ENCODE results near the gene ADAMTS14. TPM values are rescaled to one million over a fixed set of nuclear protein-coding genes. Genes with fewer than 3 reads are reported as not detected.
"Not testable (repeated sequence)": the region's sequence is repeated elsewhere in the genome, so short reads cannot be mapped to it uniquely, and the experiment has no call there.

ADAMTS14 gene
- total RNA-seq, 2 donors from 2014 or later = 0.33 TPM; not detected in 1

GRCh38 chr10:70662362-70663220 is 9.7 kb upstream of the ADAMTS14 start:
- Histone ChIP-seq H3K27me3 (no peaks in the 10 kb centered on the region), H3K4me3 (no peak overlapping the region), H3K27ac (no peak overlapping the region), H3K4me1 (no peaks in the 10 kb centered on the region), H3K9me3 (no peaks in the 10 kb centered on the region), H3K36me3 (replicated peaks in 1 of 2; ENCODE audit: insufficient read depth in 1 of 2, low read depth in 2 of 2) (no peaks in the 10 kb centered on the region)
- no peak for ATAC-seq
- intact Hi-C loops (cut with DNase I) = no loop called here
- WGBS, 2 donors = 71 to 80% methylated on average over 12 of the region's 12 CpGs
- no peak for DNase-seq
- TF ChIP-seq POLR2A (IDR thresholded peaks at IDR 0.05) = no peak
- no peak for TF ChIP-seq CTCF (IDR thresholded peaks at IDR 0.05)

- 67 to 79% methylated on average over 9 to 10 of the region's 10 CpGs for WGBS, 2 donors
- H3K27ac ChIP-seq; H3K27me3 ChIP-seq; H3K9me3 ChIP-seq; H3K4me3 ChIP-seq; DNase-seq; H3K4me1 ChIP-seq; intact Hi-C loops (cut with DNase I); H3K36me3 ChIP-seq (replicated peaks in 1 of 2; ENCODE audit: insufficient read depth in 1 of 2, low read depth in 2 of 2); ATAC-seq: not testable (repeated sequence)
Measured at GRCh38 chr10:70663458-70664409, 8.6 kb upstream of the ADAMTS14 start.

- Histone ChIP-seq H3K36me3 (replicated peaks in 1 of 2; ENCODE audit: insufficient read depth in 1 of 2, low read depth in 2 of 2) (no peaks in the 10 kb centered on the region), H3K4me1 (no peaks in the 10 kb centered on the region), H3K4me3 (no peak overlapping the region), H3K9me3 (no peaks in the 10 kb centered on the region), H3K27ac (no peak overlapping the region), H3K27me3 (no peaks in the 10 kb centered on the region)
- WGBS, 2 donors = 30 to 35% methylated on average over 6 of the region's 6 CpGs
- no peak for TF ChIP-seq POLR2A (IDR thresholded peaks at IDR 0.05)
- TF ChIP-seq CTCF (IDR thresholded peaks at IDR 0.05) = no peak
- intact Hi-C loops (cut with DNase I) = no loop called here
- ATAC-seq (no peak), DNase-seq (no peak)
Measured at GRCh38 chr10:70664702-70665195, 7.6 kb upstream of the ADAMTS14 start.

- TF ChIP-seq POLR2A (IDR thresholded peaks at IDR 0.05) = no peak
- TF ChIP-seq CTCF (IDR thresholded peaks at IDR 0.05) = no peak
- H3K36me3 ChIP-seq (replicated peaks in 1 of 2; ENCODE audit: insufficient read depth in 1 of 2, low read depth in 2 of 2) = no peaks in the 10 kb centered on the region
- no peak for DNase-seq
- no peak overlapping the region for H3K27ac ChIP-seq
- no peaks in the 10 kb centered on the region for H3K27me3 ChIP-seq
- no peak overlapping the region for H3K4me3 ChIP-seq
- 64 to 68% methylated on average over 7 of the region's 7 CpGs for WGBS, 2 donors
- H3K9me3 ChIP-seq = no peaks in the 10 kb centered on the region
- intact Hi-C loops (cut with DNase I) = no loop called here
- no peak for ATAC-seq
- H3K4me1 ChIP-seq = no peaks in the 10 kb centered on the region
Measured at GRCh38 chr10:70666960-70667798, 5.1 kb upstream of the ADAMTS14 start.

- H3K27me3 ChIP-seq; H3K36me3 ChIP-seq (replicated peaks in 1 of 2; ENCODE audit: insufficient read depth in 1 of 2, low read depth in 2 of 2); H3K4me3 ChIP-seq; ATAC-seq; H3K4me1 ChIP-seq; DNase-seq; intact Hi-C loops (cut with DNase I); H3K9me3 ChIP-seq; H3K27ac ChIP-seq: not testable (repeated sequence)
- 73 to 84% methylated on average over 6 of the region's 6 CpGs for WGBS, 2 donors
Measured at GRCh38 chr10:70667818-70668217, 4.5 kb upstream of the ADAMTS14 start.

All from body of pancreas (tissue), 4 donors.